SK-N-SH (cell line): ENCODE data around the gene NKX6-2.

ENCODE experiments used
- CHD2 ChIP-seq: fragments of 150-350 bp; IDR thresholded peaks from 2 replicates; pipeline ENCODE4 v1.6.1; 2018; ENCODE audit warnings: low read length; ENCODE audit not compliant: partially characterized antibody
- CTCF ChIP-seq: fragments of 200-600 bp; sonication (generic); IDR thresholded peaks from 2 replicates; pipeline ENCODE4 v1.6.1; 2017; ENCODE audit warnings: antibody characterized with exemption, mild to moderate bottlenecking, moderate library complexity
- FOXM1 ChIP-seq: IDR thresholded peaks from 2 replicates; pipeline ENCODE4 v1.4.0; 2012; ENCODE audit warnings: low read depth, mild to moderate bottlenecking
- GATA2 ChIP-seq: sonication (generic); formaldehyde crosslinking; IDR thresholded peaks from 2 replicates; pipeline ENCODE4 v1.5.0; 2020; ENCODE audit warnings: mild to moderate bottlenecking, missing genetic modification reagents
- POLR2AphosphoS5 ChIP-seq: IDR thresholded peaks from 2 replicates; pipeline ENCODE4 v1.6.1; 2012; ENCODE audit warnings: low read depth, low read length
- RFX5 ChIP-seq: IDR thresholded peaks from 2 replicates; pipeline ENCODE4 v1.6.1; 2012; ENCODE audit warnings: mild to moderate bottlenecking, improper control_type of control experiment, low read length
- SIN3A ChIP-seq: IDR thresholded peaks from 2 replicates; pipeline ENCODE4 v1.6.1; 2012; ENCODE audit warnings: low read depth, mild to moderate bottlenecking, low read length, moderate library complexity, borderline replicate concordance
- SMC3 ChIP-seq: IDR thresholded peaks from 2 replicates; pipeline ENCODE4 v1.6.1; 2012; ENCODE audit warnings: low read depth, low read length, improper control_type of control experiment
- TAF1 ChIP-seq: IDR thresholded peaks from 2 replicates; pipeline ENCODE4 v1.6.1; 2012; ENCODE audit warnings: low read depth, mild to moderate bottlenecking, low read length, moderate library complexity, borderline replicate concordance
- TCF12 ChIP-seq: IDR thresholded peaks from 2 replicates; pipeline ENCODE4 v1.4.0; 2012
- USF1 ChIP-seq: IDR thresholded peaks from 2 replicates; pipeline ENCODE4 v1.4.0; 2012; ENCODE audit warnings: low read depth, borderline replicate concordance

- TF ChIP-seq TCF12 (no peak), CTCF (no peak), FOXM1 (no peak), SIN3A (no peak), TAF1 (no peak), GATA2 (CRISPR knock-in tag) (no peak), POLR2AphosphoS5 (no peak), USF1 (no peak), SMC3 (no peak), CHD2 (no peak), RFX5 (no peak)
These were observed 39.6 kb downstream of the NKX6-2 start for GRCh38 chr10:132746386-132746785.
